Measurements from ENCODE around the gene HDAC1. TPM values are rescaled to one million over a fixed set of nuclear protein-coding genes. Genes with fewer than 3 reads are reported as not detected.

The HDAC1 gene
- total and polyA plus RNA-seq, 7 donors, result 47.1 to 215 (median 68.0) TPM

DNA sequence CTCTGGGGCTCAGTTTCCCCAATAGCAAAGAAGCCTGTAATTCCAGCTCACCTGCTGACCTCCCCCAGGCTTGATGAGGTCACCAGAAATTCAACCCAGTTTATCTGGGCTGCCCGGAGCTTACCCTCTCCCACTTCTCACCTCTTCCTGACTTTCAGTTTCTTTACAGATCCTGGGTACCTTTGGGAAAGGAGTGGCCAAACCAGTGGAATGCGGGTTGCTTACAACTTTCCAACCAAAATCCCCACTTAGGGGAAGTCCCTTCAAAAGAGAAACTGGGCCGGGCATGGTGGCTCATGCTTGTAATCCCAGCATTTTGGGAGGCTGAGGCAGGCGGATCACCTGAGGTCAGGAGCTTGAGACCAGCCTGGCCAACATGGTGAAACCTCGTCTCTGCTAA is 50.1 kb downstream of the HDAC1 start:
- H3K9me3 ChIP-seq, result no peaks in the 10 kb centered on the region
- H3K27me3 ChIP-seq, result no peaks in the 10 kb centered on the region
- H3K4me1 ChIP-seq, result peaks cover 0 to 3% (median 0%) of the 10 kb centered on the region in 4 donors
- no peak overlapping the region for H3K27ac ChIP-seq
- intact Hi-C loops (cut with DNase I), result no loop called here
- no peak overlapping the region for H3K4me3 ChIP-seq
- WGBS, 2 donors, result 68 to 72% methylated on average over 5 of the region's 5 CpGs
- no peak for TF ChIP-seq POLR2A (IDR thresholded peaks at IDR 0.05)
- TF ChIP-seq EP300 (IDR thresholded peaks at IDR 0.05), result no peak
- TF ChIP-seq, protein P1, sequence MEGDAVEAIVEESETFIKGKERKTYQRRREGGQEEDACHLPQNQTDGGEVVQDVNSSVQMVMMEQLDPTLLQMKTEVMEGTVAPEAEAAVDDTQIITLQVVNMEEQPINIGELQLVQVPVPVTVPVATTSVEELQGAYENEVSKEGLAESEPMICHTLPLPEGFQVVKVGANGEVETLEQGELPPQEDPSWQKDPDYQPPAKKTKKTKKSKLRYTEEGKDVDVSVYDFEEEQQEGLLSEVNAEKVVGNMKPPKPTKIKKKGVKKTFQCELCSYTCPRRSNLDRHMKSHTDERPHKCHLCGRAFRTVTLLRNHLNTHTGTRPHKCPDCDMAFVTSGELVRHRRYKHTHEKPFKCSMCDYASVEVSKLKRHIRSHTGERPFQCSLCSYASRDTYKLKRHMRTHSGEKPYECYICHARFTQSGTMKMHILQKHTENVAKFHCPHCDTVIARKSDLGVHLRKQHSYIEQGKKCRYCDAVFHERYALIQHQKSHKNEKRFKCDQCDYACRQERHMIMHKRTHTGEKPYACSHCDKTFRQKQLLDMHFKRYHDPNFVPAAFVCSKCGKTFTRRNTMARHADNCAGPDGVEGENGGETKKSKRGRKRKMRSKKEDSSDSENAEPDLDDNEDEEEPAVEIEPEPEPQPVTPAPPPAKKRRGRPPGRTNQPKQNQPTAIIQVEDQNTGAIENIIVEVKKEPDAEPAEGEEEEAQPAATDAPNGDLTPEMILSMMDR (IDR thresholded peaks at IDR 0.05), result no peak
- DNase-seq, result no peak
- H3K36me3 ChIP-seq, result no peaks in the 10 kb centered on the region

DNA sequence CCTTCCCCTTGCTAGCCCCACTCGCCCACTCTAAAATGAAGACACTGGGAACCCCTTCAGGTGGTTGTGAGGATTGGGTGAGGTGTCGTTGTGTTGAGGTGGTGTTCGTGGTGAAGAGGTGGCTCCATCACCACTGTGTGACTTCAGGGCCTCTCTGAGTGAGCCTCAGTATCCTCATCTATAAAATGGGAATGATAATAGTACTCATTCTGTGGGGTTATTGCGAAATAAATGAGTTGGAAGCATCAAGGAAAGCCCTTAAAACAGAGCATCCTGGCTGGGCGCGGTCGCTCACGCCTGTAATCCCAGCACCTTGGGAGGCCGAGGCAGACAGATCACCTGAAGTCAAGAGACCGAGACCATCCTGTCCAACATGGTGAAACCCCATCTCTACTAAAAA is 50.8 kb downstream of the HDAC1 start:
- H3K27ac ChIP-seq, result no peak overlapping the region
- H3K36me3 ChIP-seq, result no peaks in the 10 kb centered on the region
- no peaks in the 10 kb centered on the region for H3K4me1 ChIP-seq
- no peaks in the 10 kb centered on the region for H3K9me3 ChIP-seq
- no peak overlapping the region for H3K4me3 ChIP-seq
- TF ChIP-seq, protein P1 (IDR thresholded peaks at IDR 0.05), result no peak
- TF ChIP-seq POLR2AphosphoS5 (IDR thresholded peaks at IDR 0.05) (no peak), EP300 (IDR thresholded peaks at IDR 0.05) (no peak), POLR2A (IDR thresholded peaks at IDR 0.05) (no peak)
- no peaks in the 10 kb centered on the region for H3K27me3 ChIP-seq
- intact Hi-C loops (cut with DNase I), result no loop called here
- DNase-seq, result no peak
- WGBS, 2 donors, result 92% methylated on average over 10 of the region's 10 CpGs

DNA sequence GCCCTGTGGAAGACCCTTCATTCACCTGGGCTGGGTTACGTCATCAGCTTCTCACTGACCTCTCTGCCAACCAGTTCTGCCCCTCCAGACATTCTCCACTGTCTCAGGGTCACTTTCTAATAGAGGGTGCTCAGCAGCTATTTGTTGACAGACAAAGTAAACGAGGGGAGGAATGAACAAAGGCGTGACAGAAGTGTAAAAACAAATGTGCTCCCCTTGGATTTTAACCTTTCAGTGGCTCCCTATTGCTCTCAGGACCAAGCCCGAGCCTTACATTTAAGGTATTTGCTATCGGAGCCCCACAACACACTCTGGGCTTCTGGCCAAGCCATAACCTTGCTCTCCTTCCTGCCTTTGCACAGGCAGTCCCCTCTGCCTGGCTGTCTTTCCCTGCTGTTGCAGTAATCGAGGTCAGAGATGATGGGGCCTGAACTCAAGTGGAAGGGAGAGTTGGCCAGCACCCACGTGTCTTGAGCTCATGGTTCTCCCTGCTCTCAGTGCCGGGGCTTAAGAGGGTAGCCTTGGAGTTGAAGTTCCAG is 53.5 kb downstream of the HDAC1 start:
- intact Hi-C loops (cut with DNase I), result no loop called here
- H3K4me1 ChIP-seq, result no peaks in the 10 kb centered on the region
- no peaks in the 10 kb centered on the region for H3K9me3 ChIP-seq
- H3K4me3 ChIP-seq, result no peak overlapping the region
- TF ChIP-seq, protein P1 (IDR thresholded peaks at IDR 0.05), result no peak
- 16 to 30% methylated on average over 8 of the region's 8 CpGs for WGBS, 2 donors
- no peak overlapping the region for H3K27ac ChIP-seq
- H3K36me3 ChIP-seq, result no peaks in the 10 kb centered on the region
- DNase-seq, result no peak
- H3K27me3 ChIP-seq, result no peaks in the 10 kb centered on the region

DNA sequence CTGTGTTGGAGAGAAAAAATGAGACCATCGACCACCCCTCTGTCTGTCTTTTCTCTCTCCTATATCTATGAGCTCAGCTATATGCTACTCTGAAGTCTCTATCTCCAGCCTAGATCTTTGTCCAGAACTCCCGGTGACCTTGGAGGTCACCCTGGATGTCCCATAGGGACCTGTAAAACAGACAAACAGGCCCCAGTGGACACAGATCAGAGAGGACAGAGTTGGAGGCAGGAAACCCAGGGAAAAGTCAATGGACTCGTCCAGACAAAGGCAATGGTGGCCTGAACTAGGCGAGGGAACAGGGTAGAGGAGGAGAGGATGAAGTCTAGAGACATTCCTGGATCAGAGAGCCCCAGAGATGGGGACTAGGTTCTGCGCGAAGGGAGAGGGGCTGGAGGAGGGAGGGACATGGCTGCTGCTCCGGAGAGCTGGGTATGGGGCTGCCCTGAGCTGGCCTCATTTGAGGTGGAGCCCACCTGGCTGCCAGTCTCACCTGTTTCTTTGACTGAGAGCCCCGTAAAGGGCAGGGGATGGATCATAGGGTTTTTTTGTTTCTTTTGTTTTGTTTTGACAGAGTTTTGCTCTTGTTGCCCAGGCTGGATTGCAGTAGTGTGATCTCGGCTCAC is 54.8 kb downstream of the HDAC1 start:
- intact Hi-C loops (cut with DNase I), result no loop called here
- 90 to 91% methylated on average over 9 of the region's 9 CpGs for WGBS, 2 donors
- no peak overlapping the region for H3K27ac ChIP-seq
- no peak for DNase-seq
- TF ChIP-seq POLR2AphosphoS5 (IDR thresholded peaks at IDR 0.05) (no peak), EP300 (IDR thresholded peaks at IDR 0.05) (no peak)
- TF ChIP-seq, protein P1 (IDR thresholded peaks at IDR 0.05), result no peak
- H3K36me3 ChIP-seq, result no peaks in the 10 kb centered on the region
- H3K27me3 ChIP-seq, result no peaks in the 10 kb centered on the region
- peaks cover 0 to 4% (median 0%) of the 10 kb centered on the region in 4 donors for H3K4me1 ChIP-seq
- H3K4me3 ChIP-seq, result no peak overlapping the region
- no peaks in the 10 kb centered on the region for H3K9me3 ChIP-seq

DNA sequence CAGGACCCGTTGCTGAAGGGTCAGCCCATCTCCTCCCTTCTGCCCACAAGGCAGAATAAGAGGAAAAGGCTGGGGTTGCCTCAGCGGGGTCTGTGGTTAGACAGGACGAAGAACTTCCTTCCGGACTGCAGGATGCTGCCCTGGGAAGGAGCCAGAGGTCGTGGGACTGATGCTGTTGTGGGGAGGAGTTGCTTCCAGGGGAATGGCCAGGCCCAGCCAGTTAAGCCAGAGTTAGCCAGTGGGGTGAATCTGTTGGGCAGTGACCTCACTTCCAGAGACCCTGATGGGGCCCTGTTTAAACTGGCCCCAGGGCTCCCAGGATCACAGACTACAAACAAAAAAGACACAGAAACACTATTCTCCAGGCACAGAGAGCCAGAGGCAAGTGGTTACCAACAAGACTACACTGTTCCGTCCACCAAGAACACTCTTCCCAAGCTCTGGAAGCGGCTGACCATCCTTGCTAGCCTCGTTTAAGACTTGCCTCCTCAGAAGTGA is 57.4 kb downstream of the HDAC1 start:
- TF ChIP-seq POLR2AphosphoS5 (IDR thresholded peaks at IDR 0.05), result no peak
- TF ChIP-seq, protein P1 (IDR thresholded peaks at IDR 0.05), result no peak
- TF ChIP-seq EP300 (IDR thresholded peaks at IDR 0.05), result no peak
- no peak for TF ChIP-seq POLR2A (IDR thresholded peaks at IDR 0.05)
- WGBS, 2 donors, result 53 to 77% methylated on average over 8 of the region's 8 CpGs
- H3K4me1 ChIP-seq, result peaks cover 0 to 26% (median 19%) of the 10 kb centered on the region in 4 donors
- no peaks in the 10 kb centered on the region for H3K36me3 ChIP-seq
- peak overlapping the region in 2 of 4 donors; percentile 8 to 9 for H3K27ac ChIP-seq
- intact Hi-C loops (cut with DNase I), result no loop called here
- peak; percentile 77 for DNase-seq
- no peaks in the 10 kb centered on the region for H3K9me3 ChIP-seq
- H3K27me3 ChIP-seq, result no peaks in the 10 kb centered on the region
- H3K4me3 ChIP-seq, result no peak overlapping the region

Measured in sigmoid colon (tissue), 7 donors.